Activated naive CD4-positive, alpha-beta T cell treated with anti-CD3 and anti-CD28 coated beads, Interleukin-2, amount 10 ng/mL, durations not matched to agents 7 days and 5 days (primary cell): ENCODE results near the gene KLK1.

Experiments used
- CTCF ChIA-PET: fragments of 350-600 bp; sonication (Branson Sonifier 250); formaldehyde crosslinking; loops from one replicate; lab custom pipeline; 2021; ENCODE audit warnings: antibody characterized with exemption; lab: Charles Lee
- DNase-seq: peaks from one replicate; pipeline ENCODE4 v3.0.0-alpha.2; 2020
- H3K27ac Mint-ChIP-seq: one replicate; pipeline ENCODE4 v1.8.0; 2021; ENCODE audit warnings: mild to moderate bottlenecking, moderate library complexity, mixed read lengths
- H3K27me3 Mint-ChIP-seq: one replicate; pipeline ENCODE4 v1.8.0; 2021; ENCODE audit warnings: mild to moderate bottlenecking, mixed read lengths
- H3K36me3 Mint-ChIP-seq: one replicate; pipeline ENCODE4 v1.8.0; 2021; ENCODE audit warnings: mixed read lengths
- H3K4me1 Mint-ChIP-seq: one replicate; pipeline ENCODE4 v1.8.0; 2021; ENCODE audit warnings: mixed read lengths
- H3K4me3 Mint-ChIP-seq: one replicate; pipeline ENCODE4 v1.8.0; 2021; ENCODE audit warnings: mild to moderate bottlenecking, moderate library complexity, mixed read lengths
- H3K9me3 Mint-ChIP-seq: one replicate; pipeline ENCODE4 v1.8.0; 2021; ENCODE audit warnings: mixed read lengths

KLK1 gene

GRCh38 chr19:50830266-50831025, 6.9 kb upstream of the KLK1 start:
- H3K27ac Mint-ChIP-seq: no peak overlapping the region
- no peaks in the 10 kb centered on the region for H3K36me3 Mint-ChIP-seq
- peaks cover 75% of the 10 kb centered on the region for H3K27me3 Mint-ChIP-seq

DNA sequence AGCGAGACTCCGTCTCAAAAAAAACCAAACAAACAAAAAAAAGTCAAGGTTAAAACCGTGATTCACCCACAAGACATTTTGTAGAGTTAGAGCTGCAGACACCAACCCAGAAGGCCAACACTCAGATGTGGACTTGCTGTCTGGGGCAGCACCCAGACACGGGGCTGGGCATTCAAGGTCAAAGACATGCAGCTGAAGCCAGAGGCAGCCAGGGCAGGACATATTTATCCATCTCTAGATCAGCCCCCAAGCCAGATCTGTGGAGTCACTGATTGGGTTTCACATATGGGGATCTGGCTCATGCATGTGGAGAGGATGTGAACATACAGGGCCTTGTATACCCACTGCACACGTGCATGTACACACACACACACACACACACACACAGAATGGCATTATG, 6.2 kb upstream of the KLK1 start:
- no peaks in the 10 kb centered on the region for H3K9me3 Mint-ChIP-seq
- H3K4me3 Mint-ChIP-seq: no peak overlapping the region
- DNase-seq: no peak
- no peaks in the 10 kb centered on the region for H3K36me3 Mint-ChIP-seq
- CTCF ChIA-PET: no interaction called here
- peaks cover 69% of the 10 kb centered on the region for H3K27me3 Mint-ChIP-seq
- no peak overlapping the region for H3K27ac Mint-ChIP-seq
- no peaks in the 10 kb centered on the region for H3K4me1 Mint-ChIP-seq

More at GRCh38 chr19:50830266-50831025, 6.9 kb upstream of the KLK1 start:
- peaks cover 4% of the 10 kb centered on the region for H3K4me1 Mint-ChIP-seq
- no peak overlapping the region for H3K4me3 Mint-ChIP-seq
- DNase-seq: no peak
- H3K9me3 Mint-ChIP-seq: no peaks in the 10 kb centered on the region
- CTCF ChIA-PET: no interaction called here

GRCh38 chr19:50827476-50827875, 3.9 kb upstream of the KLK1 start:
- H3K27me3 Mint-ChIP-seq: peaks cover 62% of the 10 kb centered on the region
- no peak for DNase-seq
- no peaks in the 10 kb centered on the region for H3K4me1 Mint-ChIP-seq
- H3K36me3 Mint-ChIP-seq: no peaks in the 10 kb centered on the region
- H3K4me3 Mint-ChIP-seq: no peak overlapping the region
- H3K9me3 Mint-ChIP-seq: no peaks in the 10 kb centered on the region
- CTCF ChIA-PET: no interaction called here
- no peak overlapping the region for H3K27ac Mint-ChIP-seq

GRCh38 chr19:50826492-50827240, 3.1 kb upstream of the KLK1 start:
- no peak for DNase-seq
- H3K27ac Mint-ChIP-seq: no peak overlapping the region
- H3K4me1 Mint-ChIP-seq: no peaks in the 10 kb centered on the region
- H3K36me3 Mint-ChIP-seq: no peaks in the 10 kb centered on the region
- peaks cover 64% of the 10 kb centered on the region for H3K27me3 Mint-ChIP-seq
- no peak overlapping the region for H3K4me3 Mint-ChIP-seq
- no peaks in the 10 kb centered on the region for H3K9me3 Mint-ChIP-seq
- CTCF ChIA-PET: no interaction called here

GRCh38 chr19:50822661-50823208, 852 bp downstream of the KLK1 start:
- Mint-ChIP-seq H3K27ac (no peak overlapping the region), H3K4me3 (no peak overlapping the region), H3K4me1 (peaks cover 28% of the 10 kb centered on the region), H3K9me3 (no peaks in the 10 kb centered on the region), H3K27me3 (peaks cover 81% of the 10 kb centered on the region), H3K36me3 (no peaks in the 10 kb centered on the region)
- CTCF ChIA-PET: no interaction called here
- DNase-seq: no peak

- H3K4me3 Mint-ChIP-seq: no peak overlapping the region
- CTCF ChIA-PET: no interaction called here
- no peak for DNase-seq
- H3K36me3 Mint-ChIP-seq: no peaks in the 10 kb centered on the region
- H3K4me1 Mint-ChIP-seq: peaks cover 35% of the 10 kb centered on the region
- H3K9me3 Mint-ChIP-seq: peaks cover 2% of the 10 kb centered on the region
- no peak overlapping the region for H3K27ac Mint-ChIP-seq
- peaks cover 83% of the 10 kb centered on the region for H3K27me3 Mint-ChIP-seq
Measured at GRCh38 chr19:50821622-50822021, 2.0 kb downstream of the KLK1 start.

GRCh38 chr19:50821248-50821612, 2.4 kb downstream of the KLK1 start:
- peaks cover 2% of the 10 kb centered on the region for H3K9me3 Mint-ChIP-seq
- H3K4me1 Mint-ChIP-seq: peaks cover 35% of the 10 kb centered on the region
- H3K27ac Mint-ChIP-seq: no peak overlapping the region
- H3K36me3 Mint-ChIP-seq: no peaks in the 10 kb centered on the region
- CTCF ChIA-PET: no interaction called here
- H3K27me3 Mint-ChIP-seq: peaks cover 83% of the 10 kb centered on the region
- no peak overlapping the region for H3K4me3 Mint-ChIP-seq
- DNase-seq: no peak

DNA sequence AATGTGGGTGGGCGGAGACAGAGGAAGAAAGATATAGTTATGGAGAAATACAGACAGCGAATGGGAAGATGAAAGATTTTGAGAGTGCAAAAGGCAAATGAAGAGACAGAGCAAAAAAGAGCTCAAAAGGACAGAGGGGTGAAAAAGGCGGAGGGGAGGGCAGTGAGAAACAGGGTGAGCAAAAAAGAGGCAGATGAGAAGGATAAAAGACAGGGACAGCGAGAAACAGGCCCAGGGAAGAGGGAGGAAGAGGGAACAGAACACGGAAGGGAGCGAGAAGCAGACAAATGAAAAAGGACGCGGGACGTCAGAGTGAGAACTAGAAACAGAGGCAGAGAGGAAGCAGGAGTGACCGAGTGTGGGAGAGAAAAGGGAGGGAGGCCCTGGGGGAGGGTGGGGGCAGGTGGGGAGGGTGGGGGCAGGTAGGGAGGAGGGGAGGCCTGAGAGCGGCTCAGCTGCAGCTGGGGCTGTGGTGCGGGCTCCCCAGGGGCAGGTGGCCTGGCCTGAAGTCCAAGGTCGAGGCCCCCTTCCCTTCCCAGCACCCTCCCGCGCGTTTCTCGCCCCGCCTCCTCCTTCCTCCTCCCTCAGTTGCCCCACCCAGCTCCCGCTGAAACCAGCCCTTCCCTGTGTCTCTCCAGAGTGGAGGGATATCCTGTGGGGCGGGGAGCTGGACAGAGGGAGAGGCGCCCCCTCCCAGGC, 2.9 kb downstream of the KLK1 start:
- no peak for DNase-seq
- CTCF ChIA-PET: no interaction called here
- Mint-ChIP-seq H3K27me3 (peaks cover 85% of the 10 kb centered on the region), H3K4me1 (peaks cover 35% of the 10 kb centered on the region), H3K27ac (no peak overlapping the region), H3K4me3 (peak overlapping the region; percentile 49), H3K9me3 (peaks cover 2% of the 10 kb centered on the region), H3K36me3 (no peaks in the 10 kb centered on the region)

DNA sequence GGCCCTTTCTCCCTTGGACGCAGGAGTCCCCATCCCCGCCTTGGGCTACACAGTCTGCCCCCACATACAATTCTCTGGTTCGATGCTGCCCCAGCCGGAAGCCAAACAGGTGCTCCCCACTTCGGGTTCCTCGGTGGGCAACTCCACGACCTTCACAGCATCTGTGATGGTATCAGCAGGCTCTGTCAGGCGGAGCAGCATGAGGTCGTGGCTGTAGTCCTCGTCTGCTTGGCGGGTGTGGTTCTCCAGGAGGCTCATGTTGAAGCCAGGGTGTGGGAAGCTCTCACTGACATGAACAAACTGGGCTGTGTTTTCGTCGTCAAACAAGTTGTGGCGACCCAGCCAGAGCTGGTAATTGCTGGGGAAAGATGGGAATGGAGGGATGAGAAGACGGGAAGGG, 3.5 kb downstream of the KLK1 start:
- no peak overlapping the region for H3K27ac Mint-ChIP-seq
- no peak for DNase-seq
- H3K4me3 Mint-ChIP-seq: peak overlapping the region; percentile 22
- H3K36me3 Mint-ChIP-seq: no peaks in the 10 kb centered on the region
- peaks cover 35% of the 10 kb centered on the region for H3K4me1 Mint-ChIP-seq
- CTCF ChIA-PET: no interaction called here
- H3K9me3 Mint-ChIP-seq: peaks cover 2% of the 10 kb centered on the region
- peaks cover 91% of the 10 kb centered on the region for H3K27me3 Mint-ChIP-seq

DNA sequence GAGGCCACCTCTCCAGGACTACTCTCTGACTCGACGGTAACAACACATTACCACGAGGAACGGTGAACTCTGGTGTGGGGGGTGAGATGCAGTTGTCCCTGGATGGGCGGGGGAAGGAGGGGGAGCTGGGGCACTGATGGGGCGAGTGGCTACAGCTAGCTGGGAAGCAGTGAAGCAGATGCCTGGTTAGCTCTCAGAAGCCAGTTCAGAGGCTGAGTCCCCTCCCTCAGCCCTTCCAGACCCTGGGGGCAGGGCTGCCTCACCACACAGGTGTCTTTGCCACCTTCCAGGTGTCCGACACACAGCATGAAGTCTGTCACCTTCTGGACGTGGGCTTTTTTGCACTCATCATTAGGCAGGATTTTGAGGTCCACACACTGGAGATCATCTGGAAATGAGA, 4.0 kb downstream of the KLK1 start:
- CTCF ChIA-PET: no interaction called here
- peaks cover 95% of the 10 kb centered on the region for H3K27me3 Mint-ChIP-seq
- no peaks in the 10 kb centered on the region for H3K36me3 Mint-ChIP-seq
- DNase-seq: no peak
- peaks cover 2% of the 10 kb centered on the region for H3K9me3 Mint-ChIP-seq
- peaks cover 35% of the 10 kb centered on the region for H3K4me1 Mint-ChIP-seq
- no peak overlapping the region for H3K4me3 Mint-ChIP-seq
- no peak overlapping the region for H3K27ac Mint-ChIP-seq

GRCh38 chr19:50818859-50819472, 4.6 kb downstream of the KLK1 start:
- peaks cover 2% of the 10 kb centered on the region for H3K9me3 Mint-ChIP-seq
- peak overlapping the region; percentile 65 for H3K4me3 Mint-ChIP-seq
- no peaks in the 10 kb centered on the region for H3K36me3 Mint-ChIP-seq
- DNase-seq: no peak
- H3K4me1 Mint-ChIP-seq: peaks cover 35% of the 10 kb centered on the region
- H3K27ac Mint-ChIP-seq: no peak overlapping the region
- CTCF ChIA-PET: no interaction called here
- H3K27me3 Mint-ChIP-seq: peaks cover 98% of the 10 kb centered on the region

GRCh38 chr19:50817941-50818858, 5.4 kb downstream of the KLK1 start:
- H3K27me3 Mint-ChIP-seq: peaks cover 91% of the 10 kb centered on the region
- H3K27ac Mint-ChIP-seq: no peak overlapping the region
- H3K36me3 Mint-ChIP-seq: no peaks in the 10 kb centered on the region
- peak; percentile 72 for DNase-seq
- CTCF ChIA-PET: no interaction called here
- peaks cover 2% of the 10 kb centered on the region for H3K9me3 Mint-ChIP-seq
- peak overlapping the region; percentile 65 for H3K4me3 Mint-ChIP-seq
- H3K4me1 Mint-ChIP-seq: peaks cover 35% of the 10 kb centered on the region

DNA sequence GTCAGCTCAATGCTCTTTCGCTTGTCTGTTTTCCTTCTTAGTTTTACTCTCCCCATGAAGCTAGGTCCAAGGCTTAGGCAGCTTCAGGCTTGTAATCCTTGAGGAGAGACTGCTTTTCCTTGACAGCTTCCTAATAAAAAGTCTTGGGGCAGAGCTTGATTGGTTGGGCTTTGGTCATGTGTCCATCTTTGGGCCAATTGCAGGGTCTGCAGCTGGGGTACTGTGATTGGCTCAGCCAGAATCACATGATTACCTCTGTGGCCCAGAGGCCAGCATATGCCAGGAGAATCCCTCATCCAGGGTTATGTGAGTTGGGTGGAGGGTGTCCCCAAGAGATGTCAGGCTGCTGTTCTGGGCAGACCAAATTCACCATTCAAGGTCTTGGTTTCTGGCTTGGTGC, 8.1 kb downstream of the KLK1 start:
- no peak overlapping the region for H3K27ac Mint-ChIP-seq
- CTCF ChIA-PET: no interaction called here

More for the DNA sequence above, 8.1 kb downstream of the KLK1 start:
- Mint-ChIP-seq H3K4me3 (no peak overlapping the region), H3K4me1 (peaks cover 28% of the 10 kb centered on the region), H3K9me3 (peaks cover 2% of the 10 kb centered on the region), H3K27me3 (peaks cover 81% of the 10 kb centered on the region), H3K36me3 (no peaks in the 10 kb centered on the region)
- no peak for DNase-seq
